CD4-positive, alpha-beta T cell treated with Interleukin-6 at 100 ng/mL for 8 hours (primary cell): ENCODE measurements around the gene GLDN.

Experiments
- DNase-seq: peaks from one replicate; pipeline ENCODE4 v3.0.0-alpha.2; 2020; ENCODE audit warnings: mixed read lengths, low spot score

Gene GLDN

DNA sequence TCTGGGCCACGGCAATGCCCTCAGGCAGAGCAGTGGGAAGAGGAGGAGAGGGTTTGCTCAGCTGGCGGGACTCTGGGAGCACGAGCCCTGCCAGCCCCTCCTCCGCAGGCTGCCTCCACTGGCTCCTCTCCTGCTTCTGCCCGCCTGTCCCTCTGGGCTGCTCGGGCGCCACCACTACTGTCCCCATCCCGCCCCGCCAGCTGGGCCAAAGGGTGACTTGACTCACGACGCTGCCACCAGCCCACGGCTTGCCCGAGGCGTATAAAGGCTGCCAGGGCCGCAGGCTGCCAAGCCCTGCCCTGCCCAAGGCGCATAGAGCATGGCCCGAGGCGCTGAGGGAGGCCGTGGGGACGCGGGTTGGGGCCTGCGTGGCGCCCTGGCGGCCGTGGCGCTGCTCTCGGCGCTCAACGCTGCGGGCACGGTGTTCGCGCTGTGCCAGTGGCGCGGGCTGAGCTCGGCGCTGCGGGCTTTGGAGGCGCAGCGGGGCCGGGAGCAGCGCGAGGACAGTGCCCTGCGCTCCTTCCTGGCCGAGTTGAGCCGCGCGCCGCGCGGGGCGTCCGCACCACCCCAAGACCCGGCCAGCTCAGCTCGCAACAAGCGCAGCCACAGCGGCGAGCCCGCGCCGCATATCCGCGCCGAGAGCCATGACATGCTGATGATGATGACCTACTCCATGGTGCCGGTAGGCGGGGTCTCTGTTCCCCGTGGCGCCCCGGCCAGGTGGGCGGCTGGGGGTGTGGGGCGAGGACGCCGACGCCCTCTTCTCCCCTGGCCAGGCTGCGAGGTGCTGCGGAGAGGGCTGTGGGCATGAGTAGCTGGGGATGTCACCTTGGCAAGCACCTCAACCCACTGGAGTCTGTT, at the start of gene GLDN:
TSS of gene GLDN (plus strand) at position 290 of the 861 bp plus-strand sequence. CDS start at position 320, 30 bp downstream.
- DNase-seq, result no peak

DNA sequence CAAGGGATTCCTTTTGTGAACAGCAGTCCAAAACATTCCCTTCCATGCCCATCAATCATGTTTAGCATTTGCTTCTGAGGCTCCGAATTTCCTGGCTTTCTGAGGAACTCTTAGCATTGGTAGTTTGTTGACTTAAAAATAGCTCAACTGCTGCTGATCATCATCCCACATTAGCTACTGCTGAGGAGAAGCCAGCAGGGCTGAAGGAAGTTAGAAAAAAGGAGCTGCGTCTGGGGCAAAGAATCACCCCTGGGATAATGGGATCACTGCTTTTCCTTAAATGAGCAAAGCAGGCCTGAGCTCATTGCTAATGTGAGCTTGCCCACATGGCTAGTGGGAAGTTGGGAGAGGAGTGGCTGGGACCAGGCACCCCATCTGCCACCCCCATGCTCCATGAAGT, 42.8 kb upstream of the GLDN start:
- DNase-seq, result no peak

GRCh38 chr15:51299187-51300015, 42.1 kb upstream of the GLDN start:
- no peak for DNase-seq

- no peak for DNase-seq
These were observed 39.0 kb upstream of the GLDN start for GRCh38 chr15:51302480-51302879.

DNA sequence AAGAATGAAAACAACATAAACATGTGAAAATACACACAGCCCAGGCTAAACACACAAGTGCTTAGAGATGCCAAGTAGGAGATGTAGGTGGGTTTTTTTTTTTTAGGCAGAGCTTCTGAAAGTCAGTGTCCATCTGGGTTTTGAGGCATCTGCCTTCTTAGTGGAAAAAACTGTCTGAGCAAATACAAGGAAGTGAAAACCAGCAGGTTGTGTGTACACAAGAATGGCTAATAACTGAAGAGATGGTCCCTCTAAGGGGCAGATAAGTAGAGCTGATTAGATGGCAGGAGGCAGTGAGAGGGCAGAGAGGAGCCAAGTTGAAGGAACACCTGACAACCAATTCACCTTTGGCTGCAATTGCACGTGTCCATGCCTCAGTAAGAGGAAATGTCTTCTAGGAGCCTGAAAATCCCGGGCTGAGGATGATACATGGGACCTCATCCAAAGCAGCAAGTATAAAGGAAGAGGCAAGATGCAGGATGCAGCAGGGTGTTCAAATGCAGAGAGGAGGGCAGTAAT, 37.9 kb upstream of the GLDN start:
- DNase-seq, result no peak

GRCh38 chr15:51307325-51307724, 34.1 kb upstream of the GLDN start:
- DNase-seq, result no peak

DNA sequence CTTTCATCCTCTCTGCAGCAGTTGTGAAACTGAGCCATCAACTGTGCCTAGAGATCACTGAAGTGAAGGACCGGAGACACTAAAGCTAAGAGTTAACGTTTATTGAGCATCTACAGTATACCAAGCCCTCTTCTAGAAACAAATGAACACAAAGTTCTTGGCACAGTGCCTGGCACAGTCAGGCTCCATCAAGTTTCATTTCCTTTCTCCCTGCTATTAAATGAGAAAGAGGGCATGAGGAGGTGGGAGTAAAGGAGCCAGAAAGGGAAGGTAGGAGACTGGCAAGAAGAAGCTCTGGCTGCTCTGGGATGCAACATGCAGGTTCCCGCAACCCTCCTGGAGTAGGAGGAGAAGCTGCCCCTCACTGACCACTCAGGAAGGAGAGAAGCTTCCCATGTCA, 33.6 kb upstream of the GLDN start:
- no peak for DNase-seq

GRCh38 chr15:51310064-51310463, 31.4 kb upstream of the GLDN start:
- no peak for DNase-seq

DNA sequence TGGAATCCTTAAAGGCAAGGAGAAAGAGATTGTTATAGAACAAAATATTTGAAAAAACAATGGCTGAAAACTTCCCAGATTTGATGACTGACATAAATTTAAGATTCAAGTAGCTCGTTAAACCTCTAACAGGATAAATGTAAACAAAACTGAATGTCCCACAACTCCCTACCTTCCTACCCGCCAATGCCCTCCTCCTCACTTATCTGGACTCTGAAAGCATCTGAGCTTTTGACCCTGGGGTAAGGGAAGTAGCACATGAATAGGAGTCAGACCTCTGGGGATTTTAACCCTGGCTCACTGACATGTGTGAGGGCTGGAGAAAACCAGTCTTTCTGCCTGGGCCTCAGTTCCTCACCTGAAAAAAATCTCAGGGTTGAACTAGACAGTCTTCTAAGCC, 29.9 kb upstream of the GLDN start:
- DNase-seq, result no peak

DNA sequence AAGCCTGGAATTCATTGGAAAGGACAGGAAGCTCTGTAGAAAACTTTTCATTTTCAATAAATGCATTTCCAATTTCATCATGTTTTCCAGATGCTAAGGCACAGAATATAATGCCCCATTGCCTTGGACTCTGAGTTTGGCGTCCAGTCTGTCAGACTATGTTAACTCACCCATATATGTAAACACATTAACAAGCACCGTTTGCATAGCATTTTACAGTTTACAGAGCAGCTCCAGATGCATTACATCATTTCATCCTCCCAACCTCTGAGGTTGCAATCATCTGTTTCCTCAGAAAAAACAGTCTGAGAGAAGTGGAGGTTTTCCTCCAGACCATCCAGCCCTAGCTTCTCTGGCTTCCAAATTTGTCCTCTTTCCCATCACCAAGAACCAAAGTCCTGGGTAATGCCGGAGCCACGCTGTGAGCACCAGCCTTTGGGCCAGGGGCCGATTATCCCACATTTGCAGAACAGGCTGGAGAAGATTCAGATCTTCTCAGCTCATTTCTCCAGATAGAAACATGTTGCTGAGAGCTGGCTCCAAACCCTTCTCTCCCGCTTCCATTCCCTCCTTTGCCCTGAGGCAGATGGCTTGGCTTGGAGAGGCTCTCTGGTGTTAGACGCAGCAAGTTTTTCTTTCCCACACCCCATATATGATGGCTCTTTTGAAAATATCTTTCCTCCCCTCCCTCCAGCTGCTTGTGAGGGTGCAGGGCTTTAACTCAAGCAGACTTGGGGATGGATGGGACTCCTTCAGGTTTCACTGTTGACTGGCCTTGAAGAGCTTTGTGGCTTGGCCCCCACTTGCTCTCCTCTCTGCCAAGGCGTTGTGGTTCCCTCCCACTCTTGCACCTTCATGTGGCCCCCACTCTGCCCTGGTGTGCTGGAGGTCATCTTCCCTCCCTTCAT, 29.0 kb upstream of the GLDN start:
- no peak for DNase-seq

DNA sequence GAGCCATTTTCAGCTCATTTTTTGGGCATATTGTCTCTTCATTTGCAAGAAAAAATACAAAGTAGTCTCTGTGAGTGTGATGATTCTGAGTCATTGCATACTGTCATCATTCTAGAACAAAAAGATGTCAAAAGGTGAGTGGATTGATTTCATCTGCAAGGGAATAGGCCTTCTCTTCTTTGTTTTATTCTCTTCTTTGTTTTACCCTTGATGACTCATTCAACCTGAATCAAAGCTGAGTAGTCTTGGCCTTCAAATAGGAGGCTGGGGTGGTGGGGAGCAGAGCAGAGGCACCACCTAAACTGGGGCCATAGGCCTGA, 28.4 kb upstream of the GLDN start:
- no peak for DNase-seq

DNA sequence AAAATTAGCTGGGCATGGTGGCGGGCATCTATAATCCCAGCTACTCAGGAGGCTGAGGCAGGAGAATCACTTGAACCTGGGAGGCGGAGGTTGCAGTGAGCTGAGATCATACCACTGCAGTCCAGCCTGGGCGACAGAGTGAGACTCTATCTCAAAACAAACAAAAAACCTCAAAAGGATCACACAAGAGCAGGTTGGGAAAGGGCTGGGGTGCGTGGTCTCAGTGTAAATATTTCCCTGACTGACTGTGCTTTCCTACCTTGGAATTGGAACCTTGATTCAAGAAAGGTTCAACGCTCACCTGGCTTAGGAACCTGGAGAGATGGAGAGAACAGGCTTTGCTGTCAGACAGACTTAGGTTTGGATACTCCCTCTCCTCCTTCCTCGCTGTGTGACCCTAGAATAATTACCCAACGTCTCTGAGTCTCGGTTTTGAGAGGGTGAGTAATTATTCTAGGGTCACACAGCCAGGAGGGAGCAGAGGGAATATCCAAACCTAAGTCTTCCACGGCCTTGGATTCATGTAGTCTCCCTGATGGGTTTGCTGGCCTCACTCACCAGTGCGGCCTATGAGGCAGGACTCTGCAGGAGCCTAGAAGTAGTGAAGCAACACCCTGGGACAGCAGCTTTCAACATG, 27.7 kb upstream of the GLDN start:
- DNase-seq, result no peak

DNA sequence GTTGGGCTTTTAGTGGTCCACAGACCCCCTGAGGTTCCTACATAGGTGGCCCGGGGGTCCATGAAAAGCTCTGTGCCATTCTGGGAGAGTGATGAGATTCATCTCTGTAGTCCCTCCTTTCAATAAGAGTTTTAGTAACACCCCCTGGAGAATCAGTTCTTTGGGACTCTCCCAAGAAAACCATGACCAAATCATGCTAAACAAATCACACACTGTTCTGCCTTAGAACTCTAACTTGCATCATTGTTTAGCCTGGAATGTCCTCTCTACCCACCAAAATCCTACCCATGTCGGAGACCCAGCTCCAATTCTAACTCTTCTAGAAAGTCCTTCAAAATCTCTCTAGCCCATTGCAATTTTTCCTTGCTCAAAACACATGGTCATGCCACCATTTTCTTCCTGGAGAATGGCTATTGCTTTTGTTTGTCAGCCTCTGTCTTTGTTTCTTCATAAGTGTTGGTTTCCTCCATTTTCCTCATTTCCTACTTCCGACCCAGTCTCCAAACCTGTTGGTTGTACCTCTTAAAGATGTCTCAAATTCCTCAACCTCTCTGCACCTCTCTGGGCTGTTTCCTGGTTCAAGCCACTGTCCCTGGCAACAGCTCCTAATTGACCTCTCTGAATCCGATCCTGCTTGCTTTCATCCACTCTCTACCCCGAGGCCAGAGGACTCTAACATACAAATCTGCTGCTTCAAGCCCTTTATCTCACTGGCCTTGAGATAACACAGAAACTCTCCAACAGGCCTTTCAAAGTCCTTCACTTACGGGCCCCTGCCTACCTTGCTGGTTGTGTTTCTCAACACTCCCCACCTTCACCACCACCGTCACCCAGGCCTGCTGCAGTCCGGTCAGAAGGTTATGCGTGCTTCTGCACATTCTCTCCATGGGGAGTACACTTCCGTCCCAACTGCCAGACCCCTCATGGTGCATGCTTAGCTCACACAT, 26.8 kb upstream of the GLDN start:
- DNase-seq, result no peak

DNA sequence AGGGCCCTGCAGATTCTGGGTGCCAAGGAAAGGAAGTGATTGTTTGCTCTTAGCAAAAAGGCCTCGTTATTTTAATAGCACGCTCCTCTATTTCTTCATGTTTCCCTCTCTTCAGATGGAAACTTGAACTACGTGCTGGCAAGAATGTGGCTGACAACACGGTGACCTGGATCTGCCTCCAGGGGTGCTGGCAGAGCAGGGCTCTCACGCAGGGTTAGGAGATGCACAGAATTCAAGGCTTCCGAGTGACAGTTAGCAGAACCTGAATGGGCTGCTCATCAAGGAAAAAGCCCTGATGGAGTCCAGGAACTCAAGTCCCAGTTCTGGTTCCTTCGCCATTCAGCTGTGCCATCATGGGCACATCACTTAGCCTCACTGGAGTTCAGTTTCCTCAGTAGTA, 25.7 kb upstream of the GLDN start:
- no peak for DNase-seq

DNA sequence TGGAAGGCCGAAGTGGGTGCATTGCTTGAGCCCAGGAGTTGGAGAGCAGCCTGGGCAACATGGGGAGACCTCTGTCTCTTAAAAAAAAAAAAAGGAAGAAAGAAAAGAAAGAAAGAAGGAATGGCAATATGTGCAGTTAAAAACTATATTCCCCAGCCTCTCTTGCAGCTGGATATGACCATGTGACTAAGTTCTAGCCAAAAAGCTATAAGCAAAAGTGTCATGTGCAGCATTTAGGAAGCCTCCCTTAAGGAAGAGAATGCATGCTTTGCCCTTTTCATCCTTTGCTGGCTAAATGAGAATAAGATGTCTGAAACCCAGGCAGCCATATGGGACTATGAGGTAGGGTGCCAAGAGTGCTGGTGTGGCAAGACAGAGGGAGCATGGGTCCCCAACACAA, 24.8 kb upstream of the GLDN start:
- DNase-seq, result no peak

GRCh38 chr15:51318382-51319150, 22.9 kb upstream of the GLDN start:
- DNase-seq, result no peak

DNA sequence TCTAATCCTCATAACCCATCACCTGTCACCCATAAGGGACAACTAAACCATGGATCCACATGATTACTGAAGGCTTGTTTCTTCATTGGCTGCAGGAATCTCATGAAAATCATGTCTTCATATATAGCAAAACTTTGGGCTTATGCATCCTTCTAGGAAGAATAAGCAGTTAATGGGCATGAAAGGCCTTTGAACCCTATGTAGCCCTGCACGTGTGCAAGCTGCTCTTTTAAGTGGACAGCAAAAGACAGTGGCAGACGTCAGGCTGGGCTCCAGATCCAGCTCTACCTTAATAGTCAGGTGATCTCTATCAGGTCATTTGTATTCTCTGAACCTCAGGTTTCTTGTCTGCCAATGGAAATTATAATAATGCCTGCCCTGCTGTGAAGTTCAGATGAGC, 21.9 kb upstream of the GLDN start:
- DNase-seq, result no peak

DNA sequence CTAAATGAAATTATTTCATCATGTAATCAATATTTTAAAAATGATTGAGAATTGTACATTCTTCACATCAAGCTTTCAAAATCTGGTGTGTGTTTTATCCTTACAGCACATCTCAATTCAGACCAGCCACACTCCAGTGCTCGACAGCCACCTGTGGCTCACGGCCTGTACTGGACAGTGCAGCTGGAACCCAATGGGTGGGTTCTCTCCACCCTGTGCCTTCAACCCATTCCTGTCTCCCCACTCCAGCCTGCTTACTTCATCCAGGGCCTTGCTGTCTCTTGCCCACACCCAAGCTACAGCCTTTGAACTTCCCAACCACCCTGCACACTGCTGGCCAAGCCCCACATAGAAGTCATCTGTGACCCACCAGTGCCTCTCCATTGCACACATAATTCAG, 20.6 kb upstream of the GLDN start:
- no peak for DNase-seq

- DNase-seq, result no peak
These were observed 20.1 kb upstream of the GLDN start for GRCh38 chr15:51321316-51321715.
